NOMO-1 treated with DMSO at 0.1 percent for 48 hours (cell line): ENCODE measurements around the gene GCLM.

Experiments used
- DNase-seq: peaks from one replicate; lab custom pipeline; 2025; ENCODE audit not compliant: unreplicated experiment; lab: John Stamatoyannopoulos, UW

Gene GCLM

DNA sequence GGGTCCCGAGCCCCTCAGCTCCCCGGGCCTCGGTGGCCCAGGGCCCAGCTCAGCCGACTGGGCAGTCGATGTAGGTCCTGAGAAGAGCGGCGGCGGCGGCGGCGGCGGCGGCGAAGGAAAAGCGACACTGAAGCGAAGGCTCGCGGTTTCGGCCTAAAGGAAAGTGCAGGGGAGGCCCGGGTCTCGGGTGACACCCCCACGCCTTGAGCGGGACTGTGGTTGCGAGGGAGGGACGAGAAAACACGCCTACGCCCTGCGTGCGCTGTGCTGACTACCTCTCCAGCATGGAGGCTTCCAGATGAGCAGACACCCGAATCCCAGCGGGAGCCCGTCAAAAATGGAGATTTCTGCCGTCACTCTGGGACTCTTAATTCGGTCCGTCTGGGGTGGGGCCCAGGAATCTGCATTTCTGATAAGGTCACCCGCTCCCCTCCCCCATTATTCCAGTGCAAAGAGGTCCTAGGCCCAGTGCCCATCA, 61.4 kb downstream of the GCLM start:
- peak; percentile 58 for DNase-seq

GRCh38 chr1:93846992-93847810, 62.0 kb downstream of the GCLM start:
- peak; percentile 80 for DNase-seq

- peak; percentile 80 for DNase-seq
Measured at GRCh38 chr1:93846206-93846991, 62.8 kb downstream of the GCLM start.

DNA sequence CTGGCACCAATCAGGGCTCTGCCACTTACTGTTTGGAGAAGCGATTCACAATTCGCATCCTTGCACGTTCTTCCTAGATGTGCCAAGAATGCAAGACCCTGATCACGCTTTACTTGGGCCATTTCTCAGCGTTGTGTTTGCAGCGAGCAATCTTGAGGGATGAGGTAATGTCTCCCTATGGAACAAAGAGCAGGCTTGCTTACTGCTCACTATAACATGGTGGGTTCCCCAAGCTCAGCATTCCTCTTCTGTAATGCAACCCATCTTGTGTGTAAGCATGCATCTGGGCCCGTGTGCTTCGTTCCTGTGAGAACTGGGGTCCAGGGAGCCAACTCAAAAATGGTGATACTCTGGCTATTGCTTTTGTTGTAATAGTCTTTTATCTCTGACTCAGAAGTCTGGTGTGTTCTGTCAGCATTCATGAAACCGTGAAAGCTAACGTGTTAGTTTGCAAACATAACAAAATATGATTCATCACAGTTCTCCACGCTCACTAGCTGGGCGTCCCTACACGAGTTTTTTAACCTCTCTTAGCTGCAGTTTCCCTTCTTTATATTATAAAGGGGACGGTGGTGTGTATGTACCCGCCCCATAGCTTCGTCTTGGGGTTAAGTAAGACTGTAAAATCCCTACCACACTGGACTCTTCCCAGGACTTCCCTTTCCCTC, 63.6 kb downstream of the GCLM start:
- peak; percentile 56 for DNase-seq

DNA sequence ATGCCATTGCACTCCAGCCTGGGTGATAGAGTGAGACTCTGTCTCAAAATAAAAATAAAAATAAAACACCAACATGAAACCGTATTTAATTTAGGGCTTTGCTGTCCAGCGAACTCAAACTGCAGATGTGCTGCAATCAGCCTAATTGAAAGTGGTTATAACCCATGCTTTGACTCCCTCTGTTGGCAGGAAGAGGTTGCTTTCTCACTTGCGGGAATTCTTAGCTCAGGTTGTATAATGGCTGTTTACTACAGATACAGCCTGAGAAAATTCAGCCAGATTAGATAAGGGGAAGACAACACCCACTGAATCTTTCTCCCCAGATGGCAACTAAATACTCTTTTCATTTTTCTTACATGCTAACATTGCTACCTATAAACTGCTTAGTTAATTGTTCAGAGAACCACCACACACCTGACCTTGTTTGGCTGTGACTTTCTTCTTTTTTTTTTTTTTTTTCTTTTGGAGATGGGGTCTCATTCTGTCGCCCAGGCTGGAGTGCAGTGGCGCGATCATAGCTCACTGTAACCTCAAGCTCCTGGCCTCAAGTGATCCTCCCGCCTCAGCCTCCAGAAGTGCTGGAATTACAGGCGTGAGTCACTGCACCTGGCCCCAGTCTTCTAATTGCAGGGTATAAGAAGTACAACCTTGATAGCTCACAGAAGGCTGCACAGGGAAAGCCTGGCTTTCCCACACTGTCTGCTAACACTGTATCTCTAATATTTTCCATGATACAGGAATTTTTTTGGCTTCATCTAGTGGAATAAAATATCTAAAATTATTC, 64.8 kb downstream of the GCLM start:
- DNase-seq = peak; percentile 83

DNA sequence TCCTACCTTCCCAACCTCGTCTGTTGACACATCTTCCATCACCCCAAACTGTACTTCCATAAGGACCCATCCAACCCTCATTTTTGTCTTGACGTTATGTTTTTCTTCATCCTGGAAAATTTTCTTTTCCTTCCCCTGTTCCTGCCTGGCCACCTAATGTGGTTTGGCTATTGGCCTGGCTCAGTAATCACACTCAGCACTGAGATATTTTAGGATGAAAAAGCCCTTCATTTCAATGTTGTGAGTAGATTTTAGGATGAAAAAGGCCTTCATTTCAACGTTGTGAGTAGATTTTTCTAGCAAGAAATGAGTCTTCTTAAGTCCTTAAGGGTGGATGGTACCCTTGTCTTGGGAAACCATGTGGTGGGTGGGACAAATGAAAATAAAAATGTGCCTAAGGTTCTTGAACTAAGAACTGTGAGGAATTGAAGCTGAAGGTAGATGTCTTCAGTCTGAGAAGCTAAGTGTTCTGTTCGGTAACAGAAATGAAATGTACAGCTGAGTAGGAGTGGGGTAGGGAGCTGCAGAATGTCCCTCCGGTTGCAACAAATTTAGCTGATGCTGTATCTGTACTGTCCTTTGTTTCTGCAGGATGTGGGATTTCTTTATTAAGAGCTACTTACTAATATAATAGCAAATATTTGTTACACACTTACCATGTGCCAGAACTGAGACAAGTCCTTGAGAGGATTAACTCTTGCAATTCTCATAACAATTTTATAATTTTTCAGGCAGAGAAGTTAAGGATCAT, 66.3 kb downstream of the GCLM start:
- DNase-seq = no peak

GRCh38 chr1:93841771-93842170, 67.5 kb downstream of the GCLM start:
- DNase-seq = no peak

DNA sequence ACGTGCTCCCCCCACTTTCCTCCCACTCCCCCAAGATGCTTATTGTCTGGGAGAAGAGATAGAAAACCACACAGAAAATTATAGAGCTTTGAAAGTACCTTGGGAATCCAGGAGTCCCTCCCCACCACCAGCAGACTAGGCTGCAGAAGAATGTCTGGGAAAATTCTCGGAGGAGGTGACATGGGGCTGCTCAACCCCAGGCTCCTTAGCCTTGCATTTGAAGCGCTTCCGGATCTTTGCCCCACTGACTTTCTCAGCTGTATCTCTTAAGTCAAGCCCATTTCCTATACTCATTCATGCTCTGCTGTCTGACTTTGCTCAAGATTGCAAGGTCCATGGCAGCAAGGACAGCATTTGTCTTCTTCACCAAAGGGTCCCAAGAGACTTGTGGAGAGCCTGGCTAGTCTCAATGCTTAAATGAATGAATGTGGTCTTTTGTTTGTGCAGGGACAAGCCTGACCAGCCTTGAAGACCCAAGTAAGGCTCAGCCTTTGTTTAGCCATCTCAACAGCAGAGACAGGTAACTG, 68.2 kb downstream of the GCLM start:
- DNase-seq = no peak

DNA sequence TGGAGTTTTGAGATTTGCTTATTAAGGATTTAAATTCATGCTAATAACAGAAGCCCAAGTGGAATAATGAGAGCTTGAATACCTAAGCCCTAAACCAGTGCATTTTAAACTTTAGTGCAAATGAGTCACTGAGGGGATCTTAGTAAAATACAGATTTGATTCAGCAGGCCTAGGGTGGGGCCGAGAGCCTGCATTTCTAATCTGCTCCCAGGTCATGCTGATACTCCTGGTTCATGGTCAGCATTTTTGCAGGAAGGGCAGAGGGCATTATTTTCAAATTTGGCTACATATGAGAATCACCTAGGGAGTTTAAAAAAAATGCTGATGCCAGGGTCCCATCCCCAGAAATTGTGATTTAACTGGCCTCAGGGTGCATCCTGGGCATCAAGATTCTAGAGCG, 69.5 kb downstream of the GCLM start:
- DNase-seq = no peak

- peak; percentile 42 for DNase-seq
Measured at GRCh38 chr1:93839307-93839706, 69.9 kb downstream of the GCLM start.

DNA sequence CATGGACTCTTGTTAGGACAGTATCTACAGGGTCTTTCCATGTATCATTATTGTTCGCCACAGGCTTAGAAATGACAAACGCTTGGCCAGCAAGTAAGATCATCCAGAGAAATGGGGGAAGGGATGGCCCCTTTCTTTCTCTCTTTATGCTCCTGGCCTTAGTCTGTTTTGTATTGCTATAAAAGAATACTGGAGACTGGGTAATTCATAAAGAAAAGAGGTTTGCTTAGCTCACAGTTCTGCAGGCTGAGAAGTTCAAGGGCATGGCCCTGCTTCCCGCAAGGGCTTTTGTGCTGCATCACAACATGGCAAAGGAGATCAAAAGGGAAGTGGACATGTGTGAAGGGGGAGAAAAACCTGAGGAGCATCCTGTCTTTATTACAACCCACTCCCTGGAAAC, 71.3 kb downstream of the GCLM start:
- DNase-seq = no peak
